ENCODE measurements around the gene KRTAP1-1.

The KRTAP1-1 gene

DNA sequence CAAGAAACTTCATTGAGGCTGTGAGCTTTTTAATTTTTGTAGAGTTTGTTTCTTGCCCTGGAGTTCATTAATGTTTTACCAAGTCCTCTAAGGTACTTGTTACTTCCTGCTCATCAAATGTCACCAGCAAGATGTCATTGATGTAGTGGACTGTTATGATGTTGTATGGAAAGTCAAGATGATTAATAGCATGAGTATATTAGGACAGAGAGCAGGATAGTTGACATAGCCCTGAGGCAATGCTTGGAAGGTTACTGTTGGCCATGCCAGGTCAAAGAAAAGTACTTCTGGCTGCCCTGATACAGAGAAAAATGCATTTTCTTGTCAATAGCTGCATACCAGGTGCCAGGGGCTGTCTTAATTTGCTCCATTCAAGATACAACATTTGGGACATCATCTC is 20.9 kb downstream of the KRTAP1-1 start:
- Histone ChIP-seq H3K27me3 (ENCODE audit: insufficient read depth, low read length, poor library complexity, severe bottlenecking) (no peaks in the 10 kb centered on the region), H2AFZ (ENCODE audit: low read length) (no peak overlapping the region), H3K4me1 (ENCODE audit: insufficient read depth, low read length, poor library complexity, severe bottlenecking) (no peaks in the 10 kb centered on the region), H3K4me2 (ENCODE audit: low read depth, low read length, poor library complexity, severe bottlenecking) (no peak overlapping the region), H4K20me1 (ENCODE audit: insufficient read depth, low read length, poor library complexity, severe bottlenecking) (no peaks in the 10 kb centered on the region), H3K4me3 (ENCODE audit: low read length, poor library complexity, severe bottlenecking) (no peak overlapping the region), H3K79me2 (ENCODE audit: insufficient read depth, low read length) (no peaks in the 10 kb centered on the region), H3K9me3 (ENCODE audit: insufficient read depth, low read depth, low read length) (no peaks in the 10 kb centered on the region), H3F3A (ENCODE audit: low read depth) (no peaks in the 10 kb centered on the region), H3K36me3 (ENCODE audit: insufficient read depth, low read length) (no peaks in the 10 kb centered on the region), H3K9ac (ENCODE audit: low read depth, low read length, poor library complexity, severe bottlenecking) (no peak overlapping the region), H3K9me2 (replicated peaks; ENCODE audit: low read depth, low read length) (no peaks in the 10 kb centered on the region)
- TF ChIP-seq, protein P1, sequence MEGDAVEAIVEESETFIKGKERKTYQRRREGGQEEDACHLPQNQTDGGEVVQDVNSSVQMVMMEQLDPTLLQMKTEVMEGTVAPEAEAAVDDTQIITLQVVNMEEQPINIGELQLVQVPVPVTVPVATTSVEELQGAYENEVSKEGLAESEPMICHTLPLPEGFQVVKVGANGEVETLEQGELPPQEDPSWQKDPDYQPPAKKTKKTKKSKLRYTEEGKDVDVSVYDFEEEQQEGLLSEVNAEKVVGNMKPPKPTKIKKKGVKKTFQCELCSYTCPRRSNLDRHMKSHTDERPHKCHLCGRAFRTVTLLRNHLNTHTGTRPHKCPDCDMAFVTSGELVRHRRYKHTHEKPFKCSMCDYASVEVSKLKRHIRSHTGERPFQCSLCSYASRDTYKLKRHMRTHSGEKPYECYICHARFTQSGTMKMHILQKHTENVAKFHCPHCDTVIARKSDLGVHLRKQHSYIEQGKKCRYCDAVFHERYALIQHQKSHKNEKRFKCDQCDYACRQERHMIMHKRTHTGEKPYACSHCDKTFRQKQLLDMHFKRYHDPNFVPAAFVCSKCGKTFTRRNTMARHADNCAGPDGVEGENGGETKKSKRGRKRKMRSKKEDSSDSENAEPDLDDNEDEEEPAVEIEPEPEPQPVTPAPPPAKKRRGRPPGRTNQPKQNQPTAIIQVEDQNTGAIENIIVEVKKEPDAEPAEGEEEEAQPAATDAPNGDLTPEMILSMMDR (conservative IDR thresholded peaks at IDR 0.05; ENCODE audit: low read length) = no peak
- TF ChIP-seq EZH2phosphoT487 (IDR thresholded peaks at IDR 0.05; ENCODE audit: borderline replicate concordance) = no peak

DNA sequence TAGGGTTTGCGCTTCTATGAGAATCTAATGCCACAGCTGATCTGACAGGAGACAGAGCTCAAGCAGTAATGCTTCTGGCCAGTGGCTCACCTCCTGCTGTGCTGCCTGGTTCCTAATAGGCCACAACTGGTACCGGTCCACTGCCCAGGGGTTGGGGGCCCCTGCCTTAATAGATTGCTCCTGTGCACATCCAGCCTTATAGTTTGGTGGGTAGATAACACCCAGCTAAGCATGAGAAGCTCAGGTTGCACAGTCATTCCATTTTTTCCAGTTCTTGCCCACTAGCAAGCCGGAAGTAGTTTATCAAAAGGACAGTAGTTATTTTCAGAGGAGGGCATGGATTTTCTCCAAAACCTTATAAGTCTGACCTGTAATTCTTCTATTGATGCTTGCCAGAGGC is 21.8 kb downstream of the KRTAP1-1 start:
- H3K36me3 ChIP-seq (ENCODE audit: insufficient read depth, low read length) = no peaks in the 10 kb centered on the region

DNA sequence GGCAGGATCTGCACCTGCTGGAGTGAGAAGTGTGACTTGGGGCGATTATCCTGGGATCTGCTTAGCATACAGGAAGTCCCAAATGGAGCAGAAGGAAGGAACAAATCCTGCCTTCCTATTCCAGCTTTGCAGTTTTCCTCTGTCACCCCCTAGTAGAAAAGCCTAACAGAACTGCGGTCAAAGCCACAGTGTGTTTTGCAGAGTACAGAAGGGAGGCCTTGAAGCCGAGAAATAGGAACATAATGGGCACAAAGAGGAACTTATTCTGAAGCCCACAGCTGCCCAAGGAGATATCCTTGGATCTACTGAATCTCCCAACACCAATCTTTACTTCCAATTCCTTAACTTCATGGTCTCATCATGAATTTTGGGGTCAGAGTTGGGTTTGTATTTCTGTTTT is 22.7 kb downstream of the KRTAP1-1 start:
- no peaks in the 10 kb centered on the region for H3K9me3 ChIP-seq (ENCODE audit: insufficient read depth, low read depth, low read length)
- no peaks in the 10 kb centered on the region for H3F3A ChIP-seq (ENCODE audit: low read depth)
- H3K79me2 ChIP-seq (ENCODE audit: insufficient read depth, low read length) = no peaks in the 10 kb centered on the region
- H3K4me1 ChIP-seq (ENCODE audit: insufficient read depth, low read length, poor library complexity, severe bottlenecking) = no peaks in the 10 kb centered on the region
- TF ChIP-seq EZH2phosphoT487 (IDR thresholded peaks at IDR 0.05; ENCODE audit: borderline replicate concordance) = no peak
- TF ChIP-seq, protein P1 (conservative IDR thresholded peaks at IDR 0.05; ENCODE audit: low read length) = no peak
- no peaks in the 10 kb centered on the region for H3K9me2 ChIP-seq (replicated peaks; ENCODE audit: low read depth, low read length)
- H3K4me3 ChIP-seq (ENCODE audit: low read length, poor library complexity, severe bottlenecking) = no peak overlapping the region
- no peak overlapping the region for H3K9ac ChIP-seq (ENCODE audit: low read depth, low read length, poor library complexity, severe bottlenecking)
- H3K36me3 ChIP-seq (ENCODE audit: insufficient read depth, low read length) = no peaks in the 10 kb centered on the region
- H2AFZ ChIP-seq (ENCODE audit: low read length) = no peak overlapping the region
- no peak overlapping the region for H3K4me2 ChIP-seq (ENCODE audit: low read depth, low read length, poor library complexity, severe bottlenecking)
- H3K27me3 ChIP-seq (ENCODE audit: insufficient read depth, low read length, poor library complexity, severe bottlenecking) = no peaks in the 10 kb centered on the region
- no peaks in the 10 kb centered on the region for H4K20me1 ChIP-seq (ENCODE audit: insufficient read depth, low read length, poor library complexity, severe bottlenecking)

More for the DNA sequence above, 21.8 kb downstream of the KRTAP1-1 start:
- no peaks in the 10 kb centered on the region for H3K79me2 ChIP-seq (ENCODE audit: insufficient read depth, low read length)
- no peaks in the 10 kb centered on the region for H3K27me3 ChIP-seq (ENCODE audit: insufficient read depth, low read length, poor library complexity, severe bottlenecking)
- H3K4me3 ChIP-seq (ENCODE audit: low read length, poor library complexity, severe bottlenecking) = no peak overlapping the region
- H2AFZ ChIP-seq (ENCODE audit: low read length) = no peak overlapping the region
- no peak for TF ChIP-seq EZH2phosphoT487 (IDR thresholded peaks at IDR 0.05; ENCODE audit: borderline replicate concordance)
- TF ChIP-seq, protein P1 (conservative IDR thresholded peaks at IDR 0.05; ENCODE audit: low read length) = no peak
- H3K4me2 ChIP-seq (ENCODE audit: low read depth, low read length, poor library complexity, severe bottlenecking) = no peak overlapping the region
- no peak overlapping the region for H3K9ac ChIP-seq (ENCODE audit: low read depth, low read length, poor library complexity, severe bottlenecking)
- H3F3A ChIP-seq (ENCODE audit: low read depth) = no peaks in the 10 kb centered on the region
- no peaks in the 10 kb centered on the region for H3K4me1 ChIP-seq (ENCODE audit: insufficient read depth, low read length, poor library complexity, severe bottlenecking)
- no peaks in the 10 kb centered on the region for H3K9me2 ChIP-seq (replicated peaks; ENCODE audit: low read depth, low read length)
- H4K20me1 ChIP-seq (ENCODE audit: insufficient read depth, low read length, poor library complexity, severe bottlenecking) = no peaks in the 10 kb centered on the region
- H3K9me3 ChIP-seq (ENCODE audit: insufficient read depth, low read depth, low read length) = no peaks in the 10 kb centered on the region

Measured in Loucy (cell line).